ENCODE measurements around the gene SLC39A11. TPM values are rescaled to one million over a fixed set of nuclear protein-coding genes. Genes with fewer than 3 reads are reported as not detected.

The SLC39A11 gene
- total RNA-seq, 1 experiment from 2014 or later: 56.1 TPM

- Histone ChIP-seq H3K4me3 (ENCODE audit: low read depth in 2 of 2, low read length in 2 of 2) (no peak overlapping the region), H3K4me1 (ENCODE audit: control insufficient read depth, insufficient read depth, low read length) (no peaks in the 10 kb centered on the region; the same call in 1 of the 2 replicates), H3K27me3 (ENCODE audit: control insufficient read depth, insufficient read depth, low read length) (no peaks in the 10 kb centered on the region), H3K9me3 (ENCODE audit: control insufficient read depth, insufficient read depth, low read depth, low read length) (no peaks in the 10 kb centered on the region), H3K36me3 (ENCODE audit: control insufficient read depth, insufficient read depth, low read length) (no peaks in the 10 kb centered on the region), H3K27ac (ENCODE audit: low read length) (no peak overlapping the region)
- no peak for TF ChIP-seq CTCF (IDR thresholded peaks at IDR 0.05)
- no peak for TF ChIP-seq POLR2AphosphoS5 (IDR thresholded peaks at IDR 0.05; ENCODE audit: low read depth, low read length)
- TF ChIP-seq REST (IDR thresholded peaks at IDR 0.05; ENCODE audit: insufficient read depth in 1 of 2, low read depth in 2 of 2, low read length in 1 of 2): no peak
- no peak for DNase-seq (ENCODE audit: low read depth, low spot score)
- BruUV-seq (replicated peaks): no TSS peak
- intact Hi-C loops (cut with micrococcal nuclease; ENCODE audit: unreplicated experiment): no loop called here
- ChIA-PET CTCF (no interaction called here), POLR2A (no interaction called here)
- in situ Hi-C loops (cut with HindIII; ENCODE audit: low pct_unique_long_range_greater_than_20kb, low sequenced_read_pairs): no loop called here
- no peak for ATAC-seq
Measured at GRCh38 chr17:72924196-72924595, 168.3 kb downstream of the SLC39A11 start.

- Histone ChIP-seq H3K4me3 (ENCODE audit: low read depth in 2 of 2, low read length in 2 of 2) (no peak overlapping the region), H3K4me1 (ENCODE audit: control insufficient read depth, insufficient read depth, low read length) (no peaks in the 10 kb centered on the region; the same call in 1 of the 2 replicates), H3K27ac (ENCODE audit: low read length) (no peak overlapping the region), H3K27me3 (ENCODE audit: control insufficient read depth, insufficient read depth, low read length) (no peaks in the 10 kb centered on the region), H3K9me3 (ENCODE audit: control insufficient read depth, insufficient read depth, low read depth, low read length) (no peaks in the 10 kb centered on the region), H3K36me3 (ENCODE audit: control insufficient read depth, insufficient read depth, low read length) (no peaks in the 10 kb centered on the region)
- peak; percentile 30; the same call in 1 of the 2 replicates for ATAC-seq
- DNase-seq (ENCODE audit: low read depth, low spot score): no peak
- in situ Hi-C loops (cut with HindIII; ENCODE audit: low pct_unique_long_range_greater_than_20kb, low sequenced_read_pairs): no loop called here
- BruUV-seq (replicated peaks): no TSS peak
- intact Hi-C loops (cut with micrococcal nuclease; ENCODE audit: unreplicated experiment): no loop called here
- ChIA-PET POLR2A (no interaction called here), CTCF (no interaction called here)
- TF ChIP-seq TCF7L2 (IDR thresholded peaks at IDR 0.05; ENCODE audit: low read depth, low read length) (0 out of 2 replicates have a peak, but pooled peaks have one; percentile 23), POLR2AphosphoS5 (IDR thresholded peaks at IDR 0.05; ENCODE audit: low read depth, low read length) (no peak)
Measured at GRCh38 chr17:72922219-72922618, 170.3 kb downstream of the SLC39A11 start.

- in situ Hi-C loops (cut with HindIII; ENCODE audit: low pct_unique_long_range_greater_than_20kb, low sequenced_read_pairs) (no loop called here), intact Hi-C loops (cut with micrococcal nuclease; ENCODE audit: unreplicated experiment) (no loop called here)
- no peak overlapping the region for H3K27ac ChIP-seq (ENCODE audit: low read length)
- no peak overlapping the region for H3K4me3 ChIP-seq (ENCODE audit: low read depth in 2 of 2, low read length in 2 of 2)
- ATAC-seq (no peak), DNase-seq (ENCODE audit: low read depth, low spot score) (no peak)
- no peaks in the 10 kb centered on the region for H3K9me3 ChIP-seq (ENCODE audit: control insufficient read depth, insufficient read depth, low read depth, low read length)
- TF ChIP-seq SIN3A (IDR thresholded peaks at IDR 0.05; ENCODE audit: borderline replicate concordance, insufficient read depth, low read depth, low read length) (no peak), TCF7L2 (IDR thresholded peaks at IDR 0.05; ENCODE audit: low read depth, low read length) (no peak), POLR2AphosphoS5 (IDR thresholded peaks at IDR 0.05; ENCODE audit: low read depth, low read length) (no peak), REST (IDR thresholded peaks at IDR 0.05; ENCODE audit: insufficient read depth in 1 of 2, low read depth in 2 of 2, low read length in 1 of 2) (no peak), CTCF (IDR thresholded peaks at IDR 0.05) (no peak)
- no peaks in the 10 kb centered on the region; the same call in 1 of the 2 replicates for H3K4me1 ChIP-seq (ENCODE audit: control insufficient read depth, insufficient read depth, low read length)
- no peaks in the 10 kb centered on the region for H3K27me3 ChIP-seq (ENCODE audit: control insufficient read depth, insufficient read depth, low read length)
- no TSS peak for BruUV-seq (replicated peaks)
- POLR2A ChIA-PET: no interaction called here
- CTCF ChIA-PET: no interaction called here
- H3K36me3 ChIP-seq (ENCODE audit: control insufficient read depth, insufficient read depth, low read length): no peaks in the 10 kb centered on the region
Measured at GRCh38 chr17:72921347-72922054, 171.0 kb downstream of the SLC39A11 start.

Measured in Panc1 (cell line).